PC-3 (cell line): ENCODE measurements around the gene CANT1.

Experiments used
- CTCF ChIP-seq: fragments of 300-600 bp; sonication (generic); conservative IDR thresholded peaks from 2 replicates; pipeline ENCODE4 v1.5.1; 2017; ENCODE audit warnings: antibody characterized with exemption, low read depth, mild to moderate bottlenecking, low read length
- EZH2 ChIP-seq: fragments of 300-600 bp; sonication (generic); IDR thresholded peaks from one replicate; pipeline ENCODE4 v1.6.1; 2017; ENCODE audit warnings: antibody characterized with exemption, mild to moderate bottlenecking, low read length; ENCODE audit not compliant: unreplicated experiment
- EZH2phosphoT487 ChIP-seq: fragments of 300-600 bp; sonication (generic); IDR thresholded peaks from 2 replicates; pipeline ENCODE4 v1.6.1; 2018; ENCODE audit warnings: mild to moderate bottlenecking, antibody characterized with exemption, low read length, borderline replicate concordance

GRCh38 chr17:79019261-79019631 lies 9.7 kb upstream of the CANT1 start:
- no peak for TF ChIP-seq EZH2phosphoT487
- TF ChIP-seq CTCF = no peak
- no peak for TF ChIP-seq EZH2
